ENCODE measurements around the gene HYAL2.

HYAL2 gene, protein sequence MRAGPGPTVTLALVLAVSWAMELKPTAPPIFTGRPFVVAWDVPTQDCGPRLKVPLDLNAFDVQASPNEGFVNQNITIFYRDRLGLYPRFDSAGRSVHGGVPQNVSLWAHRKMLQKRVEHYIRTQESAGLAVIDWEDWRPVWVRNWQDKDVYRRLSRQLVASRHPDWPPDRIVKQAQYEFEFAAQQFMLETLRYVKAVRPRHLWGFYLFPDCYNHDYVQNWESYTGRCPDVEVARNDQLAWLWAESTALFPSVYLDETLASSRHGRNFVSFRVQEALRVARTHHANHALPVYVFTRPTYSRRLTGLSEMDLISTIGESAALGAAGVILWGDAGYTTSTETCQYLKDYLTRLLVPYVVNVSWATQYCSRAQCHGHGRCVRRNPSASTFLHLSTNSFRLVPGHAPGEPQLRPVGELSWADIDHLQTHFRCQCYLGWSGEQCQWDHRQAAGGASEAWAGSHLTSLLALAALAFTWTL

DNA sequence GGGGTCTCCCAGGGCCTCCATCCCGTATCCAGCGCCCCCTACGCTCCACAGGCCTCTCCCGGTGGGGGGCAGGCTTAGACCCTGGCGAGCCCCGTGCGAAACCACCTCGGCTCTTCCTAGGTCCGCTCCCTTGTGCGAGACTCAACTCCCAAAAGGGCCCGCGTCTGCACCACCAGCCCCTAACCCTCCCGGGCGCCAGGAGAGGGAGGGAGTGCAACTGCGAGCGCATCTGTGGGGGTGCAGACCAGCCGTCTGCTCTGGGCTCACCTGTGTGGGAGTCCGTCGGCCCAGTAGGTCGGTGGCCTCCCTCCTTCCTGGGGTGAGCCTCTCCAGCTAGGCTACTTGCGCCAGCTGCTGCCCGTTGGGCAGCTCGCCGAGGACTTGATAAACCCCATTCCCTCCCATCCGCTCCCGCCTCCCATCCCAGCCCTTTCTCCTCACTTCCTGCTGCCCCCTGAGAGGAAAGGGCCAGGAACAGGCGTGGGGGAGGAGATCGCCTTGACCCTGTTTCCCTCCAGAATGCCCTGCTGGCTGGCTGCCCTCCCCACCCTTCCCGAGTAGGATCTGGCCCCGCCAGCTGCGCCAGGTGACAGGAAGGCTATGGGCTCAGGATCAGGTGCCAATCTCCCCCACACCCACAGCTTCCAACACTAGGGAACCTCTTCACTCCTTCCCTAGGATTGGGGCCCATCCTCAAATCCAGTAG is at the start of gene HYAL2:
Gene HYAL2, minus strand, starts transcription at position 360 of the 706 bp plus-strand sequence. CDS start 2,256 bp downstream, outside the sequence.
- no peak for DNase-seq

GRCh38 chr3:50371133-50371685 is 48.7 kb upstream of the HYAL2 start:
- DNase-seq: no peak

DNA sequence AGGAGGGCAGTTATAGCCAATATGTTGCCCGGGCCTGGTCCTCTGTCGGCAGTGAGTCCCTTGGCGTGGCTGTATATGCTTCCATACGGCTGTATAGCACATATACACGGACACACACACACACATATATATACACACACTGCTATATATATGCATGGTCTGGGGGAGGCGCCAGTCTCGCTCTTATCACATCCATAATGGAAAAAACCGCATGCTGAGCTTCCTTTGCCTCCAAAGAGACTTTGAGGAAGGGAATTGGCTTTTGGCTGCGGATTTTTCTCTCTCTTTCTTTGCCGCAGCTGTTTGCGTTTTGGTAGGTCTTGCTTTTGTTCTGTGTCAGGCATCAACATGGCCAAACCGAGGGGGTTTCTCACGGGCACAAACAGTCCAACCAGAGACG is 48.0 kb upstream of the HYAL2 start:
- DNase-seq: no peak

GRCh38 chr3:50369012-50369670 is 46.6 kb upstream of the HYAL2 start:
- no peak for DNase-seq

- DNase-seq: no peak
These were observed 43.3 kb upstream of the HYAL2 start for GRCh38 chr3:50365842-50366220.

DNA sequence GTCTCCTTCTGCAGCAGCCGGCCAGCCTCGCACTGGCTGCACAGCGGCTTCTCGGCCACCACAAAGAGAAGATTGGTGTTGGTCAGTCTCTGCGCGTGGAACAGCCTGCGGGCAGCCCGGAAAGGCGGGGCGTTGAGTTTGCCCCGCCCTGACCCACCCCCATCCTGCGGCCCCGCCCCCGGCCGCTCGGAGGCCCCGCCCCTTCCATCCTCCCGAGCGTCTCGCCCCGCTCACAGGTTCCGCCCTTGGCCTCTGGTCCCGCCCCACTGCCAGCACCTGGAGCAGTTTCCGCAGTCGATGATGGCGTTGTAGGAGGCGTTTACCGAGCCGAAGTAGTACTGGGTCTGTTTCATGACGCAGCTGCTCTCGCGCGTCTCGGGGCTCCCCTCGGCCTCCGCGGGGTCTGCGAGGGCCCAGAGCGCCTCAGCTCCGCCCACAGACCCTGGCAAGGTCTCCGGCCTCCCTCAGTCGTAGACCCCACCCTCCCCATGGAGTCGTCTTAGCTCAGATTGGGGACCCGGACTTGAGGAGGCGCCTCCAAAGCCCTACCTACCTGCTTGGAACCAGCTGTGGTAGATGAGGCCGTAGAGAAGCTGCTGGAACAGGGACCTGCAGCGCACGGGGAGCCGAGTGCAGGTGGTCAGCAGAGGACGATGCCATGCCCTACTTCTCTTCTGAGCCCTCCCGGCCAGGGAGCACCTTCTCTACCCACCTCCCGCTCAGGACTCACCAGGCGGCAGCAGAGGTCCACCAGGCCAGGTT is 42.7 kb upstream of the HYAL2 start:
- peak; percentile 96 for DNase-seq

GRCh38 chr3:50364573-50365079 is 42.1 kb upstream of the HYAL2 start:
- DNase-seq: no peak

DNA sequence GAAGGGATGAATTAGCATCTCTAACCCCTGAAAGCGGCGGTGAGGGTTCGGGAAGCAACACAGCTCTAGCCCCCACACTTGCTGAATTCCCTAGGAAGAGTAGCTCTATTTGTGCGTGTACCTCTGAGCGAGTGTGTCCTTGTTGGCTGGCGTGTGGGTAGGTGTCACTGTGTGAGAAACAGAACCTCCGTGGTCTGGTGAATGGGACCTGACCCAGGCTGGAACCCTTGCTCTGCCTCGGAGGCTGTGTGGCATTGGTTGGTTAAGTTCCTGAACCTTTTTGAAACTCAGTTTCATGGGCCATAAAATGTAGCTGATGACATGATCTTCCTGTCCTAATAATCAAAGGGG is 37.2 kb upstream of the HYAL2 start:
- DNase-seq: no peak

DNA sequence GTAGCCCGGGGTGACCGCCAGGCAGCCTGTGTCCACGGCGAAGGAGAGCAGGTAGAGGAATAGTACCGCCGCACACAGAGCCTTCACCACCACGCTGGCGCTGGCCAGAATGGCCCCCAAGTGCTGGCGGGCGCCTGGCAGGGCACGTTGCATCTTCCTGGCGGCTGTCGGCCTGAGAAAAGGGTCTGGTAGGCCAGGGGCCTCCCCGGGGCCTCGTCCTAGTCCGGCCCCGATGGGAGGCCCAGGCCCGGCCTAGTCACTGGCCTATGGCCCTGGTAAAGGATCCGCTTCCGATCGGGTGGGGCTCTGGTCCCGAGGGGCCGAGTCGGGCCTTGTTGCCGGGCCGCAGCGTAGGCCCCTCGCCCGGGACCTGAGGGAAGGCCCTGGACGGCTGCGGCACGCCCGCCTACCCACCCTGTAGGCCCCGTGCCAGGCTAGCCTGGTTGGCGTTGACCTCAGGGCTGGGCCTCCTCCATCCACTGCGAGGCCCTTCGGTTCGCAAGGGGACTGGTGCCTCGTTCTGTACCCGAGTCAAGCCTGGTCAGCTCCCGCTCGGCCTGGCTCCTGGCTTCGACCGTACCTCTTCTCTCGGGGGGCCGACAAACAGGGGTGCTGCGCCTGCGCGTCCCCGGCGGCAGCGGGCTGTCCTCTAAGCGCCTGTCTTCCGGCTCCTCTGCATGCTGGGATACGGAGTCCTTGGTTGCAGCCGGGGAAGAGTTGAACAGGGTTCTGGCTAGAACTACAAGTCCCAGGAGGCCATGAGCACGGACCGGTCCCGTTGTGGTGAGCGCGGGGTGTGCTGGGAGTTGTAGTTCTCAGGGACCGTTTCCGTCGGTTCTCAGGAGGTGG is 36.6 kb upstream of the HYAL2 start, which contains the start of gene TMEM115:
Gene TMEM115, minus strand, starts transcription at position 611 of the 849 bp plus-strand sequence. Its CDS starts 458 bp downstream, at position 153.
- peak; percentile 94 for DNase-seq

GRCh38 chr3:50358355-50358910 is 35.9 kb upstream of the HYAL2 start:
- DNase-seq: no peak

DNA sequence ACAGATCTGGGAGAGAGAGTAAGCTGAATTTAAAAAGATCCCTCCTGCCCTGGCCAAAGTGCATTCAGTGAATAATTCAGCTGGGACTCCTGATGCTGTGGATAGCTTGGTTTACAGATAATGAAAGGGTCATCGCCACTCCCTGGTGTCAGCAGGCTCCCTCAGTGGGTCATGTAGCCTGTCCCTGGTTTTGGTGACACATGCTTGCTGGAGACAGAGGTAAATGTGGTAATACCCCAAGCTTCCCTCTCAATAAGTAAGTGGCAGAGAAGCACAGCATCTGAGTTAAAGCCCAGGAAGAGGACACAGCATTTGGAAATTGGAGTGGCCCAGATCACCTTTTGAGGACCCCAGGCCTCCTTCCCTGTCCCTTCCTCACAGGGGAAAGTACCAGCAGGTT is 34.9 kb upstream of the HYAL2 start:
- DNase-seq: no peak

- DNase-seq: no peak
These were observed 34.0 kb upstream of the HYAL2 start for GRCh38 chr3:50356553-50356952.

DNA sequence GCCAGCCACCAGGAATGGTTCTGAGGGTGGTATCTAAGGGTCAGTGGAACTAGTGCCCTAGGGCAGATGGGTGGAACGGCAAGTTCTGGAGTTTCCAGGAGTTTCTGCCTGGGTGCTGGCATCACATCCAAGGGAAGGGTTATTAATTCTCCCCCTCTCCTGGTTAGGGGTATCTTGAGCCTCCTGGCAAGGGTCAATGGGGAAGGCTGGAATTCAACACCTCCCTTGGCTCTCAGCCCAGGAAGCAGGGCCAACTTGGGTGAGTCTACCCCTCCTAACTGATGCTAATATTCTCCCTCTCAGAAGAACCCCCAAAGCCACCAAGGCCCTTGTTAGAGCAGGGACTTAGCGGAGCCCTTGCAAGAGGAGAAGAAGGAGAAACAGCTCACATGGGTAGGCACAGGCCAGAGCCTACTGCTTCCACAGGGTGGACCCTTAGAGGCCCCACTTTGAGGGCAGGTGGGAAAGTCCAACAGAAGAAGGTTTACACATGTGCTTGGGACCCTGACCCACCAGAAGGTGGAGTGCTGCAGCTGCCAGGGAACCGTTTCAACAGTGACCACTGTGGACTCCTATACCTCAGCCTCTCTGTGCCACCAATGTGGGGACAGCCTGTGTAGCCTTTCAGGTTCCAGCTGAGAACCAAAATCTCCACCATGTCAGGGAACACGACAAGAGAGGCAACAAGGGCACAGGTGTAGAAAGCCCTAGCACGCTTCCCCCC is 33.4 kb upstream of the HYAL2 start:
- no peak for DNase-seq

DNA sequence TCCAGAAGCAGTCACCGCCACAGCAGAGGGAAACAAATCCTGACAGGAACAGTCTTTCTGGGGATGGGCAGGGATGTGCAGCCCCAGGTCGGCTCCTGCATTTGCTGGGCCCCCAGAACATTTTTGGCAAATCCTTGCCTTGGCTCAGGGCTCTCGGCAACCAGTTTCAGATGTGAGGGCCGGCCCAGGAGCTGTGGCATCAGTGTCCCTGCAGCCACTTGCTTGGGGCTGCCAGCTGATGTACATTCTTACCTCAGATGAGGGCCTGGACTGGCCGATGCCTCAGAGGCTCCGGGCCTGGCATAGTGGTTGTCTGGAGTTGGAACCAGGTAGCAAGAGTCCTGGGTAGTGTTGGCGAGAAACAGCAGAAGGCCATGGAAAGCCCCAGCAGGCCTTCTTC is 32.3 kb upstream of the HYAL2 start:
- DNase-seq: no peak

DNA sequence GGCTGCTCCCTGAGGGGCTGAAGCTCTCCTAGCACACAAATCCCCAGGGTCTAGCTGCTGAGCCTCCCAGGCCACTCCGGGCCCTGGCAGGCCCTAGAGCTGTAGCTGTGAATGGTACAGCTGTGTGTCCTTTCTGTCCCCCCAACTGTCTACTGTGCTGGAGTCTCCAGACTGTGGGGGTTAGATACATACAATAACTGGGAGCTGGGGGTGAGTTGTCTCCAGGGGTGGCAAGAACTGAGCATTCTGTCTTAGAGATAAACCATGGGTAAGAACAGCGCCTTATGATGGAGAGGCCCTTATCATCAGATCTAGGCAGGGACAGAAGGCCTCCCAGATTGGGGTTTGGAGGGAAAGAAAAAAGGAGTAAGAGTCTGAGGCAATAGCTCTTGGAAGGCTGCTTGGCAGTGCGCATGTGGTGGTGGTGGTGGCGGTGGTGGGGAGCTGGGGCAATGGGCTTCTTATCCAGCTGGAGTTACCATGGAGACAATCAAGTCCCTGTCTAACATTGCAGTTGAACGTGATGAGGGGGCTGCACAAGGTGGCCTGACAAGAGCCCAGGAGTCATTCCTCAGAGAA is 31.7 kb upstream of the HYAL2 start:
- DNase-seq: no peak

DNA sequence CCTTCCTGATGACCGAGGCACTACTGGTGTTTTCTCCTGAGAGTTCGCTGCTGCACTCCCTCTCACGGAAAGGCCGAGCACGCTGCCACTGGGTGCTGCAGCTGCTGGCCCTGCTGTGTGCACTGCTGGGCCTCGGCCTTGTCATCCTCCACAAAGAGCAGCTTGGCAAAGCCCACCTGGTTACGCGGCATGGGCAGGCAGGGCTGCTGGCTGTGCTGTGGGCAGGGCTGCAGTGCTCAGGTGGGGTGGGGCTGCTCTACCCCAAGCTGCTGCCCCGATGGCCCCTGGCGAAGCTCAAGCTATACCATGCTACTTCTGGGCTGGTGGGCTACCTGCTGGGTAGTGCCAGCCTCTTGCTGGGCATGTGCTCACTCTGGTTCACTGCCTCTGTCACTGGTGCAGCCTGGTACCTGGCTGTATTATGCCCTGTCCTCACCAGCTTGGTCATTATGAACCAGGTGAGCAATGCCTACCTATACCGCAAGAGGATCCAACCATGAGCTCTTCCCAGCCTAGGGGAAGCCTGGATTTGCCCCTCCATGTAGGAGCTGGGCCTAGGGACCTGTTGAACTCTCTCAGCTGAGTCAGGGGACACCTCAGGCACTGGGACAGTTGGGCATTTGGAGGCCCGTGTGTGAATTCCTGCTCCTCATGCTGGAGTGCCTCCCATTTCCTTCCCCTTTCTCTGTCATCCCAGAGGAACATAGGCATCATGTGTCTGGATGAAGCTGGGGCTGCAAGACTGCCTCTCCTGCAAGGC is 30.9 kb upstream of the HYAL2 start:
- DNase-seq: no peak

- DNase-seq: no peak
These were observed 30.2 kb upstream of the HYAL2 start for GRCh38 chr3:50352781-50353180.

DNA sequence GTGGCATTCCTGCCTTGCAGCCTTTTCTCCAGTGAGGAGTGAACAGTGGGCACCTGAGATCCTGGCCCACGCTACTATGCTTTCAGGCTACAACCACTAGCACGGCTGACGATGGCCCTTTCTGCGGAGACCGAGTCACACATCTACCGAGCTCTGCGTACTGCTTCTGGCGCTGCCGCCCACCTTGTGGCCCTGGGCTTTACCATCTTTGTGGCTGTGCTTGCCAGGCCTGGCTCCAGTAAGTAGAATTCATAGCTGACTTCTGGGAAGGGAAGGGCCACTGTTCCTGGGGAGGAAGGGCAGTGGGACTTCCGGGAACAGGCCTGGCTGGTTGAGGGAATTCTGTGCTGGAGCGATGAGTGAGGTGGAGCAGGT is 28.8 kb upstream of the HYAL2 start:
- no peak for DNase-seq
